Ascending aorta (tissue), 2 donors: Measurements from ENCODE around the gene TMEM100. TPM values are rescaled to one million over a fixed set of nuclear protein-coding genes. Genes with fewer than 3 reads are reported as not detected.

Experiments used
- DNase-seq, 2 donors: peaks; one replicate each; pipeline ENCODE4 v3.0.0-alpha.2; 2019; ENCODE audit warnings: low spot score in 2 of 2
- H3K27ac ChIP-seq, 2 donors: fragments of 200-600 bp; sonication (generic); one replicate each; pipeline ENCODE4 v1.5.1; 2016 to 2017; ENCODE audit warnings: mild to moderate bottlenecking in 1 of 2
- H3K27me3 ChIP-seq: fragments of 200-600 bp; sonication (generic); one replicate; pipeline ENCODE4 v1.5.1; 2017
- H3K36me3 ChIP-seq, 2 donors: fragments of 200-600 bp; sonication (generic); one replicate each; pipeline ENCODE4 v1.5.1; 2016
- H3K4me1 ChIP-seq, 2 donors: fragments of 200-600 bp; sonication (generic); one replicate each; pipeline ENCODE4 v1.5.1; 2016 to 2017; ENCODE audit warnings: mild to moderate bottlenecking in 1 of 2
- H3K4me3 ChIP-seq, 2 donors: fragments of 200-600 bp; sonication (generic); one replicate each; pipeline ENCODE4 v1.5.1; 2016 to 2017; ENCODE audit warnings: mild to moderate bottlenecking in 1 of 2
- H3K9me3 ChIP-seq, 2 donors: fragments of 200-600 bp; sonication (generic); one replicate each; pipeline ENCODE4 v1.5.1; 2016
- CTCF ChIP-seq, 3 experiments: fragments of 200-600 bp in 2 of 3; fragments of 450-650 bp in 1 of 3; sonication (generic) in 2 of 3; IDR thresholded peaks; one replicate each; pipeline ENCODE4 v1.5.1; 2016 to 2019; ENCODE audit warnings: antibody characterized with exemption in 3 of 3, mild to moderate bottlenecking in 1 of 3, moderate library complexity in 1 of 3
- intact Hi-C: fragments of 100-400 bp; cut with DNase I; formaldehyde crosslinking; loops from one replicate; pipeline ENCODE4 v1.15.1; 2023
- total RNA-seq: library from RNA; depleted of rRNA; stranded (reverse); fragments of >200 nt; gene quantifications from one replicate; pipeline ENCODE4 v1.1.0, GENCODE V29; 2016

Gene TMEM100
- total RNA-seq, 1 donor from 2014 or later = 1.7 TPM

GRCh38 chr17:55742272-55743102 lies 19.8 kb upstream of the TMEM100 start:
- Histone ChIP-seq H3K27ac (no peak overlapping the region), H3K4me3 (no peak overlapping the region), H3K36me3 (no peaks in the 10 kb centered on the region), H3K9me3 (no peaks in the 10 kb centered on the region), H3K4me1 (no peaks in the 10 kb centered on the region), H3K27me3 (no peaks in the 10 kb centered on the region)
- TF ChIP-seq CTCF (IDR thresholded peaks at IDR 0.05) = no peak
- no peak for DNase-seq
- intact Hi-C loops = no loop called here

GRCh38 chr17:55741356-55741700 lies 18.7 kb upstream of the TMEM100 start:
- intact Hi-C loops = no loop called here
- Histone ChIP-seq H3K27me3 (no peaks in the 10 kb centered on the region), H3K36me3 (no peaks in the 10 kb centered on the region), H3K4me1 (no peaks in the 10 kb centered on the region), H3K4me3 (no peak overlapping the region), H3K9me3 (no peaks in the 10 kb centered on the region), H3K27ac (no peak overlapping the region)
- no peak for DNase-seq
- no peak for TF ChIP-seq CTCF (IDR thresholded peaks at IDR 0.05)

GRCh38 chr17:55740511-55741355 lies 18.1 kb upstream of the TMEM100 start:
- no peak for TF ChIP-seq CTCF (IDR thresholded peaks at IDR 0.05)
- Histone ChIP-seq H3K27me3 (no peaks in the 10 kb centered on the region), H3K4me3 (no peak overlapping the region), H3K36me3 (no peaks in the 10 kb centered on the region), H3K9me3 (no peaks in the 10 kb centered on the region), H3K4me1 (no peaks in the 10 kb centered on the region), H3K27ac (no peak overlapping the region)
- DNase-seq = no peak
- intact Hi-C loops = no loop called here

GRCh38 chr17:55737976-55738501 lies 15.4 kb upstream of the TMEM100 start:
- Histone ChIP-seq H3K4me1 (no peaks in the 10 kb centered on the region), H3K36me3 (no peaks in the 10 kb centered on the region), H3K27ac (no peak overlapping the region), H3K27me3 (no peaks in the 10 kb centered on the region), H3K9me3 (no peaks in the 10 kb centered on the region), H3K4me3 (no peak overlapping the region)
- intact Hi-C loops = loop anchor here (5.0 kb wide), 1 partner anchor 34 kb away; no protein-coding TSS in a partner anchor
- no peak for TF ChIP-seq CTCF (IDR thresholded peaks at IDR 0.05)
- DNase-seq = no peak

GRCh38 chr17:55735731-55736405 lies 13.2 kb upstream of the TMEM100 start:
- peak; percentile 23 to 70 (median 59) for TF ChIP-seq CTCF (IDR thresholded peaks at IDR 0.05)
- no peaks in the 10 kb centered on the region for H3K36me3 ChIP-seq
- no peak overlapping the region for H3K27ac ChIP-seq
- H3K27me3 ChIP-seq = no peaks in the 10 kb centered on the region
- peak in 1 of 2 donors; percentile 66 for DNase-seq
- H3K4me1 ChIP-seq = peaks cover 0 to 4% of the 10 kb centered on the region in 2 donors
- no peak overlapping the region for H3K4me3 ChIP-seq
- H3K9me3 ChIP-seq = no peaks in the 10 kb centered on the region
- intact Hi-C loops = loop anchor here (1.0 to 5.0 kb wide), 2 partner anchors 36 to 210 kb away; no protein-coding TSS in a partner anchor
